SK-N-SH treated with all-trans-retinoic acid at 6 μM for 48 hours (cell line): ENCODE measurements around the gene DOK6.

Experiments
- ATAC-seq: fragments of 200-7000 bp; cut with Tn5 transposase; 3 replicates; pipeline ENCODE4 v1.9.1; 2020; ENCODE audit warnings: mild to moderate bottlenecking, moderate library complexity
- ARNTL ChIP-seq: fragments of 450-650 bp; formaldehyde crosslinking; IDR thresholded peaks from 2 replicates; pipeline ENCODE4 v1.5.0; 2020; ENCODE audit warnings: low read depth, mild to moderate bottlenecking, moderate library complexity, borderline replicate concordance
- BACH2 ChIP-seq: fragments of 250-450 bp; sonication (Bioruptor Pico); IDR thresholded peaks from 2 replicates; pipeline ENCODE4 v1.9.0; 2021; ENCODE audit warnings: mild to moderate bottlenecking, borderline replicate concordance
- ESRRG ChIP-seq: fragments of 250-450 bp; sonication (Bioruptor Pico); IDR thresholded peaks from 2 replicates; pipeline ENCODE4 v1.6.1; 2021; ENCODE audit warnings: mild to moderate bottlenecking
- GLIS3 ChIP-seq: fragments of 250-450 bp; sonication (Bioruptor Pico); IDR thresholded peaks from 2 replicates; pipeline ENCODE4 v1.5.0; 2020; ENCODE audit warnings: mild to moderate bottlenecking, moderate library complexity
- ISL1 ChIP-seq: fragments of 250-450 bp; sonication (Bioruptor Pico); IDR thresholded peaks from 2 replicates; pipeline ENCODE4 v2.1.2; 2022; ENCODE audit warnings: mild to moderate bottlenecking, moderate library complexity
- OSR1 ChIP-seq: fragments of 250-450 bp; sonication (Bioruptor Pico); IDR thresholded peaks from 2 replicates; pipeline ENCODE4 v1.8.0; 2022; ENCODE audit warnings: moderate library complexity, mild to moderate bottlenecking, inconsistent platforms
- PPARA ChIP-seq: fragments of 250-450 bp; sonication (Bioruptor Pico); IDR thresholded peaks from 2 replicates; pipeline ENCODE4 v1.5.0; 2020; ENCODE audit warnings: mild to moderate bottlenecking, borderline replicate concordance
- RARB ChIP-seq: fragments of 250-450 bp; sonication (Bioruptor Pico); IDR thresholded peaks from 2 replicates; pipeline ENCODE4 v1.8.0; 2021; ENCODE audit warnings: mild to moderate bottlenecking, moderate library complexity
- SNAI2 ChIP-seq: fragments of 250-450 bp; sonication (Bioruptor Pico); IDR thresholded peaks from 2 replicates; pipeline ENCODE4 v1.5.0; 2020; ENCODE audit warnings: mild to moderate bottlenecking, moderate library complexity
- TCF4 ChIP-seq: fragments of 250-450 bp; sonication (Bioruptor Pico); IDR thresholded peaks from 2 replicates; pipeline ENCODE4 v1.8.0; 2021; ENCODE audit warnings: mild to moderate bottlenecking, moderate library complexity, borderline replicate concordance
- TOX ChIP-seq: fragments of 250-450 bp; sonication (Bioruptor Pico); IDR thresholded peaks from 2 replicates; pipeline ENCODE4 v1.8.0; 2021; ENCODE audit warnings: mild to moderate bottlenecking, moderate library complexity, borderline replicate concordance
- ZC3H10 ChIP-seq: fragments of 250-450 bp; sonication (Bioruptor Pico); IDR thresholded peaks from 2 replicates; pipeline ENCODE4 v1.5.1; 2021; ENCODE audit warnings: mild to moderate bottlenecking, moderate library complexity
- ZFP3 ChIP-seq: fragments of 250-450 bp; sonication (Bioruptor Pico); IDR thresholded peaks from 2 replicates; pipeline ENCODE4 v1.5.0; 2020; ENCODE audit warnings: mild to moderate bottlenecking, moderate library complexity
- ZFP30 ChIP-seq: fragments of 450-650 bp; formaldehyde crosslinking; IDR thresholded peaks from 2 replicates; pipeline ENCODE4 v1.5.0; 2022; ENCODE audit warnings: mild to moderate bottlenecking, moderate library complexity
- ZNF565 ChIP-seq: fragments of 450-650 bp; formaldehyde crosslinking; conservative IDR thresholded peaks from 2 replicates; pipeline ENCODE4 v1.5.0; 2020; ENCODE audit warnings: low read depth, mild to moderate bottlenecking, moderate library complexity
- ZNF70 ChIP-seq: fragments of 450-650 bp; formaldehyde crosslinking; IDR thresholded peaks from 2 replicates; pipeline ENCODE4 v1.5.0; 2020; ENCODE audit warnings: mild to moderate bottlenecking, moderate library complexity
- TF ChIP-seq, protein P1 (sequence below): fragments of 250-450 bp; sonication (Bioruptor Pico); IDR thresholded peaks from 2 replicates; pipeline ENCODE4 v1.8.0; 2020; ENCODE audit warnings: mild to moderate bottlenecking, moderate library complexity, borderline replicate concordance
- TF ChIP-seq, protein P2 (sequence below): fragments of 250-450 bp; sonication (Bioruptor Pico); IDR thresholded peaks from 2 replicates; pipeline ENCODE4 v1.8.0; 2021; ENCODE audit warnings: low read depth, mild to moderate bottlenecking, moderate library complexity, borderline replicate concordance
- TF ChIP-seq, protein P3 (sequence below): fragments of 250-450 bp; sonication (Bioruptor Pico); IDR thresholded peaks from 2 replicates; pipeline ENCODE4 v1.5.1; 2020; ENCODE audit warnings: low read depth, mild to moderate bottlenecking, moderate library complexity
- TF ChIP-seq, protein P4 (sequence below): fragments of 250-450 bp; sonication (Bioruptor Pico); IDR thresholded peaks from 2 replicates; pipeline ENCODE4 v1.5.1; 2021; ENCODE audit warnings: mild to moderate bottlenecking, moderate library complexity

DOK6 gene

DNA sequence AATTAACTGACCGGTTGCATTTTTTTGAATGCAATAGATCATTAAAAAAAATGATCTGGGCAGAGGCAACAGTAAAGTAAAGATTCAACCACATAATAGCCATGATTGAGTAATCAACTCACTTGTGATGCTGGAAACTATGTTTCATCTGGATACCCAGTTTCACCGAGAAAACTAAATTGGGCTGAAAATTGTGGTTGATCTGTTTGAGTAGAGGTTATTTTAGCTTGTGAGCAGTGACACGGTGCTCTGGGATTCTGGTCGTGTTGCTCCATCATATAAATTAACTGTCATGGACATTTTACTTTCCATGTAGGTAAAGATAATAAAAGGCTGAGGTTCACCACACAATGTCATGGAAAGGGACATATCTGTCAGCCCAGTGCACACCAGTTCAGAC, 488.3 kb downstream of the DOK6 start:
- no peak for TF ChIP-seq ARNTL (CRISPR knock-in tag)
- no peak for TF ChIP-seq ZNF70
- TF ChIP-seq ZFP3, result no peak
- TF ChIP-seq PPARA (CRISPR knock-in tag), result no peak
- TF ChIP-seq BACH2 (CRISPR knock-in tag), result no peak
- no peak for TF ChIP-seq GLIS3 (CRISPR knock-in tag)
- TF ChIP-seq RARB (CRISPR knock-in tag), result no peak
- no peak for TF ChIP-seq TCF4 (CRISPR knock-in tag)
- TF ChIP-seq TOX (CRISPR knock-in tag), result no peak
- TF ChIP-seq, protein P1, sequence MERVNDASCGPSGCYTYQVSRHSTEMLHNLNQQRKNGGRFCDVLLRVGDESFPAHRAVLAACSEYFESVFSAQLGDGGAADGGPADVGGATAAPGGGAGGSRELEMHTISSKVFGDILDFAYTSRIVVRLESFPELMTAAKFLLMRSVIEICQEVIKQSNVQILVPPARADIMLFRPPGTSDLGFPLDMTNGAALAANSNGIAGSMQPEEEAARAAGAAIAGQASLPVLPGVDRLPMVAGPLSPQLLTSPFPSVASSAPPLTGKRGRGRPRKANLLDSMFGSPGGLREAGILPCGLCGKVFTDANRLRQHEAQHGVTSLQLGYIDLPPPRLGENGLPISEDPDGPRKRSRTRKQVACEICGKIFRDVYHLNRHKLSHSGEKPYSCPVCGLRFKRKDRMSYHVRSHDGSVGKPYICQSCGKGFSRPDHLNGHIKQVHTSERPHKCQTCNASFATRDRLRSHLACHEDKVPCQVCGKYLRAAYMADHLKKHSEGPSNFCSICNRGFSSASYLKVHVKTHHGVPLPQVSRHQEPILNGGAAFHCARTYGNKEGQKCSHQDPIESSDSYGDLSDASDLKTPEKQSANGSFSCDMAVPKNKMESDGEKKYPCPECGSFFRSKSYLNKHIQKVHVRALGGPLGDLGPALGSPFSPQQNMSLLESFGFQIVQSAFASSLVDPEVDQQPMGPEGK (CRISPR knock-in tag), result no peak
- TF ChIP-seq ZFP30, result no peak
- no peak for TF ChIP-seq ISL1 (CRISPR knock-in tag)
- no peak for TF ChIP-seq OSR1 (CRISPR knock-in tag)
- TF ChIP-seq, protein P2, sequence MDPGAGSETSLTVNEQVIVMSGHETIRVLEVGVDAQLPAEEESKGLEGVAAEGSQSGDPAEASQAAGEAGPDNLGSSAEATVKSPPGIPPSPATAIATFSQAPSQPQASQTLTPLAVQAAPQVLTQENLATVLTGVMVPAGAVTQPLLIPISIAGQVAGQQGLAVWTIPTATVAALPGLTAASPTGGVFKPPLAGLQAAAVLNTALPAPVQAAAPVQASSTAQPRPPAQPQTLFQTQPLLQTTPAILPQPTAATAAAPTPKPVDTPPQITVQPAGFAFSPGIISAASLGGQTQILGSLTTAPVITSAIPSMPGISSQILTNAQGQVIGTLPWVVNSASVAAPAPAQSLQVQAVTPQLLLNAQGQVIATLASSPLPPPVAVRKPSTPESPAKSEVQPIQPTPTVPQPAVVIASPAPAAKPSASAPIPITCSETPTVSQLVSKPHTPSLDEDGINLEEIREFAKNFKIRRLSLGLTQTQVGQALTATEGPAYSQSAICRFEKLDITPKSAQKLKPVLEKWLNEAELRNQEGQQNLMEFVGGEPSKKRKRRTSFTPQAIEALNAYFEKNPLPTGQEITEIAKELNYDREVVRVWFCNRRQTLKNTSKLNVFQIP (CRISPR knock-in tag), result no peak
- no peak for ATAC-seq

DNA sequence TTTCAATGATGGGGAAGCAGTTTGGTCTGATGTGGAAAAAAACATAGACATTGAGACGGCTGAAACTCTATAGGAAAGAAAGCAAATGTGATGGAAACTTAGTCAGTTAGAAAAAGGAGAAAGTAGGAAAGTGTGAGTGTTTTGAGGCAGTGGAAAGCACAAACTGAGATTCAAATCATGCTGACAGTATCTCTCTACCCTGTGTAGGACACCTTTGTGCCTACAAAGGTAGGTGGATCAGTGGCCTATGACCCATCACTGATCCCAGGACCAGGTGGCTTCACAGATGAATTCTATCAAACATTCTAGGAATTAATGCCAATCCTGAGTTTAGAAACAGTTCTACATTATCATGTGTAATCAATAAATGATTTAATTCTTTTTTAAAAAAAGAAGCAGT, 489.9 kb downstream of the DOK6 start:
- no peak for ATAC-seq
- TF ChIP-seq, protein P3, sequence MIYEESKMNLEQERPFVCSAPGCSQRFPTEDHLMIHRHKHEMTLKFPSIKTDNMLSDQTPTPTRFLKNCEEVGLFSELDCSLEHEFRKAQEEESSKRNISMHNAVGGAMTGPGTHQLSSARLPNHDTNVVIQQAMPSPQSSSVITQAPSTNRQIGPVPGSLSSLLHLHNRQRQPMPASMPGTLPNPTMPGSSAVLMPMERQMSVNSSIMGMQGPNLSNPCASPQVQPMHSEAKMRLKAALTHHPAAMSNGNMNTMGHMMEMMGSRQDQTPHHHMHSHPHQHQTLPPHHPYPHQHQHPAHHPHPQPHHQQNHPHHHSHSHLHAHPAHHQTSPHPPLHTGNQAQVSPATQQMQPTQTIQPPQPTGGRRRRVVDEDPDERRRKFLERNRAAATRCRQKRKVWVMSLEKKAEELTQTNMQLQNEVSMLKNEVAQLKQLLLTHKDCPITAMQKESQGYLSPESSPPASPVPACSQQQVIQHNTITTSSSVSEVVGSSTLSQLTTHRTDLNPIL (CRISPR knock-in tag), result no peak
- no peak for TF ChIP-seq ISL1 (CRISPR knock-in tag)
- TF ChIP-seq GLIS3 (CRISPR knock-in tag), result no peak
- TF ChIP-seq SNAI2 (CRISPR knock-in tag), result no peak
- TF ChIP-seq TCF4 (CRISPR knock-in tag), result no peak
- no peak for TF ChIP-seq ZNF565 (CRISPR knock-in tag)
- TF ChIP-seq, protein P1 (CRISPR knock-in tag), result no peak

DNA sequence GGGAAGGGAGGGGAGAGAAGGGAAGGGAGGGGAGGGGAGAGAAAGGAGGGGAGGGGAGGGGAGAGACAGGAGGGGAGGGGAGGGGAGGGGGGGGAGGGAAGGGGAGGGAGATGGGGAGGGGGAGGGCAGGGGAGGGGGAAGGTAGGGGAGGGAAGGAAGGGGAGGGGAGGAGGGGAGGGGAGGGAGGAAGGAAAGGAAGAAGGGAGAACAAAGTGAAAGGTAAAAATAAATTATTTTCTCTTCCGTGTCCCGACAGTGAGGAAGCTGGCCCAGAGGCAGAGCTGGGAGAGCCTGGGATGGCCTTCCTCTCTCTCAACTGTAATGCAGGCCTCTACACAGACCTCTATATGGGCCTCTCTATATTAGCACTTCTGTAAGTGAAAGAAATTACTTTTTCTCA, 493.8 kb downstream of the DOK6 start:
- ATAC-seq, result no peak
- TF ChIP-seq, protein P4, sequence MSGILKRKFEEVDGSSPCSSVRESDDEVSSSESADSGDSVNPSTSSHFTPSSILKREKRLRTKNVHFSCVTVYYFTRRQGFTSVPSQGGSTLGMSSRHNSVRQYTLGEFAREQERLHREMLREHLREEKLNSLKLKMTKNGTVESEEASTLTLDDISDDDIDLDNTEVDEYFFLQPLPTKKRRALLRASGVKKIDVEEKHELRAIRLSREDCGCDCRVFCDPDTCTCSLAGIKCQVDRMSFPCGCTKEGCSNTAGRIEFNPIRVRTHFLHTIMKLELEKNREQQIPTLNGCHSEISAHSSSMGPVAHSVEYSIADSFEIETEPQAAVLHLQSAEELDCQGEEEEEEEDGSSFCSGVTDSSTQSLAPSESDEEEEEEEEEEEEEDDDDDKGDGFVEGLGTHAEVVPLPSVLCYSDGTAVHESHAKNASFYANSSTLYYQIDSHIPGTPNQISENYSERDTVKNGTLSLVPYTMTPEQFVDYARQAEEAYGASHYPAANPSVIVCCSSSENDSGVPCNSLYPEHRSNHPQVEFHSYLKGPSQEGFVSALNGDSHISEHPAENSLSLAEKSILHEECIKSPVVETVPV, result no peak
- TF ChIP-seq ZC3H10 (CRISPR knock-in tag) (no peak), ESRRG (CRISPR knock-in tag) (no peak), ZNF70 (no peak), TCF4 (CRISPR knock-in tag) (no peak)
- TF ChIP-seq, protein P3 (CRISPR knock-in tag), result no peak
